ENCODE results near the gene WDR27. TPM values are rescaled to one million over a fixed set of nuclear protein-coding genes. Genes with fewer than 3 reads are reported as not detected.

The WDR27 gene
- total RNA-seq, 3 donors from 2014 or later: 21.3 to 68.6 (median 56.4) TPM

DNA sequence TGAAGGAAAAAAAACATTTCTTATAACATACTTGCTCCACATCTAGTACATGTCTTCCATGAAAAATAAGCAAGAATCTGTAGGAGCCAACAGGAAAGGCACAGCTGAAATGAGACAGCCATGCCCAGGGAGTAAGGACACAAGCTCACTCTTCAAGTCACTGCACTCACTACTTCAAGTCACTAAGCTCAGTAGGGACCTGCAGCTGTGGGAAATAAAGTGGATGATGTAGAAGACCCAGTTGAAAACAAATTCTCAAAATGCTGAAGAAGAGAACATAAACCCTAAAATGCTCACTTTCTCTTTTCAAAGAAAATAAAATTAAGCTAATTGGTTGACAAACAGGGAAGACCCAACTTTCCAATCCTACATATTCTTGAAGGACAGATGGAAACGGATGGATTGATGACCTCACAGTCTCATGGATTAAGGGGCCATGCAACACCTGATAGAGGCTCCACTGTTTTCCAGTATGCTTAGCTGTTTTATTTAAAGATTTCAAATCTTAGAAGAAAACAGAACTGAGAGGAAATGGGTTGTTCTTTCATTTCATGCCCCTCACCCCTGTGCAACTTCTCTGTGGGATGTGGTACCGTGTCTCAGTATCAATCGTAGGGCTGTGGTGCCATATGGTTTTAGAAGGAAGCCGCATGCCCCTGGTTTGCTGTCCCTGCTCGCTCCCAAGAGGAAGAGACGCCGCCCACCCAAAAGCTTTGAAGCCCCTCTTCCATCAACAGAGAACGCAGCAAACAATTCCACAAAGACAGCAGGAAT is 133.3 kb downstream of the WDR27 start:
- H3K4me1 ChIP-seq: no peaks in the 10 kb centered on the region
- H3K36me3 ChIP-seq: no peaks in the 10 kb centered on the region
- no peaks in the 10 kb centered on the region for H3K9me3 ChIP-seq
- H3K27me3 ChIP-seq: no peaks in the 10 kb centered on the region
- TF ChIP-seq, protein P1, sequence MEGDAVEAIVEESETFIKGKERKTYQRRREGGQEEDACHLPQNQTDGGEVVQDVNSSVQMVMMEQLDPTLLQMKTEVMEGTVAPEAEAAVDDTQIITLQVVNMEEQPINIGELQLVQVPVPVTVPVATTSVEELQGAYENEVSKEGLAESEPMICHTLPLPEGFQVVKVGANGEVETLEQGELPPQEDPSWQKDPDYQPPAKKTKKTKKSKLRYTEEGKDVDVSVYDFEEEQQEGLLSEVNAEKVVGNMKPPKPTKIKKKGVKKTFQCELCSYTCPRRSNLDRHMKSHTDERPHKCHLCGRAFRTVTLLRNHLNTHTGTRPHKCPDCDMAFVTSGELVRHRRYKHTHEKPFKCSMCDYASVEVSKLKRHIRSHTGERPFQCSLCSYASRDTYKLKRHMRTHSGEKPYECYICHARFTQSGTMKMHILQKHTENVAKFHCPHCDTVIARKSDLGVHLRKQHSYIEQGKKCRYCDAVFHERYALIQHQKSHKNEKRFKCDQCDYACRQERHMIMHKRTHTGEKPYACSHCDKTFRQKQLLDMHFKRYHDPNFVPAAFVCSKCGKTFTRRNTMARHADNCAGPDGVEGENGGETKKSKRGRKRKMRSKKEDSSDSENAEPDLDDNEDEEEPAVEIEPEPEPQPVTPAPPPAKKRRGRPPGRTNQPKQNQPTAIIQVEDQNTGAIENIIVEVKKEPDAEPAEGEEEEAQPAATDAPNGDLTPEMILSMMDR (IDR thresholded peaks at IDR 0.05): no peak
- TF ChIP-seq POLR2AphosphoS5 (IDR thresholded peaks at IDR 0.05) (no peak), POLR2A (IDR thresholded peaks at IDR 0.05) (no peak)
- intact Hi-C loops (cut with DNase I; ENCODE audit: low total_unique reads): no loop called here
- no peak for DNase-seq (ENCODE audit: low spot score in 2 of 2)
- no peak overlapping the region for H3K27ac ChIP-seq
- H3K4me3 ChIP-seq: no peak overlapping the region

DNA sequence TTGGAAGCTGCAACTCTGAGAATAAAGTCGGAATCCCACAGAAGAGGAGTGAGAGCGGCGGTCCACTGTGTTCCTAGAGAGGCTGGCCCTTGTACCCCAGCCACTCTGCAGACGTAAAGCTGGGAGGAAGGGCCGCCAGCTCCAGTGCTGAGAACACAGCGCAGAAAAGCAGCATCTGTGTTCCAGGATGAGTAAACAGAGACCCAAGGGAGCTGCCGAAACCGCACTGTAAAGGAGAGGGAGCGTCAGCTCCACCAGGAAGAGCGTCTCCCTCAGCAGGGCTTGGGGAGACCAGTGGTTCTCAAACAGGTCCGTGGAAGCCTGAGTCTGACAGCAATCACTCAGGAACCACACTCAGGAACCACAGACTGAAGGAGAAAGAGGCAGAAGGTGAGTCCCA is 134.0 kb downstream of the WDR27 start:
- H3K27ac ChIP-seq: no peak overlapping the region
- H3K36me3 ChIP-seq: no peaks in the 10 kb centered on the region
- H3K4me3 ChIP-seq: no peak overlapping the region
- no peaks in the 10 kb centered on the region for H3K9me3 ChIP-seq
- no peaks in the 10 kb centered on the region for H3K27me3 ChIP-seq
- intact Hi-C loops (cut with DNase I; ENCODE audit: low total_unique reads): no loop called here
- DNase-seq (ENCODE audit: low spot score in 2 of 2): no peak
- TF ChIP-seq, protein P1 (IDR thresholded peaks at IDR 0.05): no peak
- TF ChIP-seq POLR2A (IDR thresholded peaks at IDR 0.05) (no peak), POLR2AphosphoS5 (IDR thresholded peaks at IDR 0.05) (no peak)
- H3K4me1 ChIP-seq: no peaks in the 10 kb centered on the region

DNA sequence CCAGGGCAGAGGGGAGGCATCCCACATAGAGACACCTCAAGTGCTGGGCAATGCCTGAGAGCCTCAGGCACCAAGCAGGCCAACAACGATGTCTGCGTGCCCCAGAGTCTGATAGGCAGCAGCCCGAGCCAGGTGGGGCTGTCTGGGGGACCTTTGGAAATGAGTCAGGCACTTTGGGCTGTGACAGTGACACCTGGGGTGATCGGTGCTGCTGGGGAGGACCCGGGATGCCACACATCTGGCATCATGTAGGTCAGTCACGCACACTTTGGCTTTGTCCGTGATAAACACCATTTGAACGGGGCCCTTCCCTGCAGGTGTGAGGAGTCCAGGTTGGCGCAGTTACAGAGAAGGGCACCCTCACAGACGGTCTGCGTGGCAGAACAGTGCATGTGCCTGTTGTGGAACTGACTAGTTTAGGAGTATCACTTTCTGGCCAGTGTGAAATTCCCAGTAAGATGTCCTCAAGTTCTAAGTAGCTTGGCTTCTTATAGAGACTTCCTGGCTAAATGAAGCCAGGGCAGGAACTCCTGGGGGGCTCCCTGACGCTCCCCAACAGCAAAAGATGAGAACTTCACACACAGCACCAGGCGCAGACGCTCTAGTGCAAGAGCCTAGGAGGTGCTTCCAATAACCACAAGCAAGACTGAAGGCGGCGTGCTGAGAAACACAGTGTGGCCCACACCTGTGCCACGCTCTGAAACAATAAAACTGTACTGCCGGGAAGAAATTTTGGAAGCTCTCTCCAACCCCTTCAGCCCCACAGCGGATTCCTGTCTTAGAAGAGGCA is 134.7 kb downstream of the WDR27 start:
- no peak for DNase-seq (ENCODE audit: low spot score in 2 of 2)
- no peaks in the 10 kb centered on the region for H3K36me3 ChIP-seq
- intact Hi-C loops (cut with DNase I; ENCODE audit: low total_unique reads): no loop called here
- no peak overlapping the region for H3K4me3 ChIP-seq
- H3K27me3 ChIP-seq: no peaks in the 10 kb centered on the region
- no peak overlapping the region for H3K27ac ChIP-seq
- H3K4me1 ChIP-seq: no peaks in the 10 kb centered on the region
- TF ChIP-seq POLR2AphosphoS5 (IDR thresholded peaks at IDR 0.05) (no peak), POLR2A (IDR thresholded peaks at IDR 0.05) (no peak)
- TF ChIP-seq, protein P1 (IDR thresholded peaks at IDR 0.05): no peak
- H3K9me3 ChIP-seq: no peaks in the 10 kb centered on the region

DNA sequence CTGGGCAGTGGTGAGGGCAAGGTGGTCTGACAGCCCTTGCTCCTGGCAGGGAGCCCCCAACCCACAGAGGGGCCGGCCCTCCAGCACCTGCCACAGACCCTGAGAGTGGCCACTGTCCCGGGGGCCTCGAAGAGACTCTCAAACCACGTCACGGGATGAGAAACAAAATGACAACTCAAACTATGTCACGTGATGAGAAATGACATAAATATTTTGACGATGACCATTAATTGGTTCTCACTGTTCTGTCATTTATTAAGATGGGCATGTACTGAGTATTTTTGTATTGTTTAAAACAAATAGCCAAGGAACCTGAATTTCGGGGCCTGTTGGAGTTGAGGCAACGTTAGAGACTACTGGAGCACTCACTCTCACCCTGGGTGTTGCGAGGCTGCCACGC is 135.5 kb downstream of the WDR27 start:
- Histone ChIP-seq H3K27me3 (no peaks in the 10 kb centered on the region), H3K27ac (no peak overlapping the region), H3K36me3 (no peaks in the 10 kb centered on the region), H3K4me1 (no peaks in the 10 kb centered on the region), H3K4me3 (no peak overlapping the region), H3K9me3 (no peaks in the 10 kb centered on the region)
- TF ChIP-seq POLR2AphosphoS5 (IDR thresholded peaks at IDR 0.05): no peak
- DNase-seq (ENCODE audit: low spot score in 2 of 2): no peak
- intact Hi-C loops (cut with DNase I; ENCODE audit: low total_unique reads): no loop called here

DNA sequence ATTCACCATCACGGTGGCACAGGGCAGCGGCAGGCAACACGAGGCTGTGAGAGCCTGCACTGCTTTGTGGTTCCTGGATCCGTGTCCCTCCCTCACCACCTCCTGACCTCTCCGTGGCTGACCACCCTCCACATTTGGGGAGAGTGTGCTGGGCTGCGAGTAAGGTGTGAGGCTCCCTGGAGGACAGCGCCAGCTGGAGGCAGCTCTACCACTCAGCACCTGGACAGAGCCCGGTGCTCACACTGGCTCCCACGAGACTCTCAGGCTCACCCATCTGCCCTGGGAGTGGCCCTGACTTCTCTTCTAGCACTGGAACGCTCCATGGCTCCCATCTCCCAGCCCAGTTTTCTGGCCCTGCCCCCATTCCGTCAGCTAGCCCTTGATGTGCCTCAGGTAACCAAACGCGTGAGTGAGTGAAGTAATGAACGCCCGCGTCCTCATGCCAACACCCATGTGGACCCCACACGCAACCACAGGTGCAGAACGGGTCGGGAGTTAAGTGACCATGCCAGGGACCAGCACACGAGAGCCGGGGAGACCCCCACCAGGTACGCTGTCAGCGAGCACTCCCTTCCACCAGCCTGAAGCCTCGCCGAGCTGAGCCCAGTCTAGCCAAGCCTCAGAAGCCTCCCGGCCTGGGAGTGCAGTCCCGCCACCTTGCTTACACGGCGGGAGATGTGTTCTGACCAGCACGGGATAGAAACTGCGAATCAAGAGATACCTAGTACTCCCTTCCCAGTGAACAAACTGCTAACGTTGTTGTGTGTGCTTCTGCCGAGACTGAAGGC is 137.2 kb downstream of the WDR27 start:
- Histone ChIP-seq H3K4me1 (no peaks in the 10 kb centered on the region), H3K9me3 (no peaks in the 10 kb centered on the region), H3K4me3 (no peak overlapping the region), H3K36me3 (no peaks in the 10 kb centered on the region), H3K27ac (no peak overlapping the region), H3K27me3 (no peaks in the 10 kb centered on the region)
- no peak for TF ChIP-seq POLR2A (IDR thresholded peaks at IDR 0.05)
- TF ChIP-seq POLR2AphosphoS5 (IDR thresholded peaks at IDR 0.05): no peak
- TF ChIP-seq, protein P1 (IDR thresholded peaks at IDR 0.05): no peak
- DNase-seq (ENCODE audit: low spot score in 2 of 2): no peak
- intact Hi-C loops (cut with DNase I; ENCODE audit: low total_unique reads): no loop called here

All from breast epithelium (tissue), 4 donors.